GM18873 (cell line): Measurements from ENCODE around the gene COX19.
A peak's percentile ranks its signal among the peaks of the same experiment; 100 is the strongest.

Experiments used
- ATAC-seq: cut with Tn5 transposase; IDR thresholded peaks from one replicate; pipeline ENCODE4 v1.9.1; 2021; ENCODE audit warnings: mild to moderate bottlenecking, moderate library complexity, moderate number of reproducible peaks; ENCODE audit not compliant: unreplicated experiment, low FRiP score

Gene COX19

GRCh38 chr7:992709-993607 lies 17.6 kb upstream of the COX19 start:
- ATAC-seq = peak; percentile 76

DNA sequence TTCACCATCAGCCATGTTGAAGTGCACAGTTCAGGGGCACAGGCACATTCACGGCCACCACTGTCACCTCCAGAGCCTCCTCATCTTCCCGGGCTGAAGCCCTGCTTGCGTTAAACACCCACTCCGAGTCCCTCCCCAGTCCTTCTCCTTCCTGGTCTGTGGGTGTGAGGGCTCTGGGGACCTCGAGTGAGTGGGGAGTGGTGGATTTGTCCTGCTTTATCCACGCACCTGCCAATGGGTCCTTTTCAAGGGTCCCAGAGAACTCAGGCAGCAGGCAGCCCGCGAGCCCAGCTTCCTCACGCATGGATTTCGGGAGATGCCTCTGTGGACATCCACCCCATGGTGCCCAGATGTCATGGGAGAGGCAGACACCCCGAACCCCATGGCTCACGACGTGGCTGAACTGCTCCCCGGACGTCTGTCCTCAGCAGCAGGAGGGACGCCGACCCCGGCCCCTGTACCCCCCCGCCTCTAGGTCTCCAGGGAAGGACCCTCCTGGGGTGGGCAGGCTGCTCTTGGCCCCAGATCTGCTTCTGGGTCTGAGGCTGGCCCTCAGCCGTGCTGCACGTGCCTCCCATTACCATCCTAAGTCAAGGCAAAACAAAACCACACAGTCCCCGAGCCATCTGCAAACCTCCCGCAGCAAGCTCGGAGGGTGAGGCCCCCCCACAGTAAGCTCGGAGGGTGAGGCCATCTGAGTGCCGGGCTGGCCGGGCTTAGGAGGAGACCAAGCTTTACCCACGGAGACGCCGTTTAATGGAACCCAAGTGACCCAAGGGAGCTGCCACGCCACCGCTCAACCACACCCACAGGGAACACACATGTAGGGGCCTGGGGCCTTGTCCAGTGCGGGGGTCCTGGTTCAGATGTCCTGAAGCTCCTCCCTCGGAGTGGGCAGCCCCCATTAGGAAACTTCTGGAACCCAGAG lies 16.6 kb upstream of the COX19 start:
- no peak for ATAC-seq

- ATAC-seq = no peak
Measured at GRCh38 chr7:990933-991728, 15.8 kb upstream of the COX19 start.

- ATAC-seq = no peak
Measured at GRCh38 chr7:990352-990932, 15.1 kb upstream of the COX19 start.

DNA sequence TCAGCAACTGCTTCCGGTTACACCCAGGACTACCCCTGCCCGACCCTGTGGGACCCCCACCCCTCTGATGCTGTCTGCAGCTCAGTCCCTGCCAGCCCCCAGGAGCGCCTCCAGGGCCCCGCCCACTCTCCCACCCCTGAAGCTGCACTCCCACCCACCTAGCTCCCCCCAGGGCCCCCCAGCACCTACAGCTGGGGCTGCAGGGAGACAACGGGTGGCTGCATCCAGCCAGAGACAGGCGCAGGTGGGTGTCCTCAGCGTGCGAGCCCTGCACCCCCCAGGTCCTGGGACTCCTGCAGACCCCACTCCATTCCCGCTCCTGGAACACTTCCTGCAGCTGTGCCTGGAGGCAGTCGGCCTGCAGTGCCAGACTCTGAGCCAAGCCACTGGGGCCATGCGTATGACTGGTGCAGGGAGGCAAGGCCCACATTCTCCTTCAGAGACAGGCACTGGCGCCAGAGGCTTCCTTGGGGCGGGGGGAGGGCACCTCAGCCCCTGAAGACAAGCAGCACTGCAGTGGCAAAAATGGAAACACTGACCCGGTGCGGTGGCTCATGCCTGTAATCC lies 13.7 kb upstream of the COX19 start:
- no peak for ATAC-seq

DNA sequence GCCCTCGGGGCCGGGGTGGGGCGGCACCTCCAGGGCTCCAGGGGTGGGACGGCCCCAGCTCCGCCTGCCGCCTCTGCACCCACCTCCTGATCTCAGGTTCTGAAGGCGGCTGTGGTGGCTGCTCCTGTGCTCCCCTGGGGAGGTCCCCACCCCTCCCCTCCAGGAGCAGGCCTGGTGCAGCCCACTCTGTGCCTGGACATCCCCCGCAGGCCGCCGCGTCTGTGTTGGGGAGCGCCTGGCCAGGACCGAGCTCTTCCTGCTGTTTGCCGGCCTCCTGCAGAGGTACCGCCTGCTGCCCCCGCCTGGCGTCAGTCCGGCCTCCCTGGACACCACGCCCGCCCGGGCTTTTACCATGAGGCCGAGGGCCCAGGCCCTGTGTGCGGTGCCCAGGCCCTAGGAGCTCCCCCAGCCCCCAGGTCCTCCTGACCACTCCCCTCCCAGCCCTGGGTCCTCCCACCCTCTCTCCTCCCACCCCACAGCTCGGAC lies 13.1 kb upstream of the COX19 start:
- ATAC-seq = no peak

GRCh38 chr7:987909-988308 lies 12.6 kb upstream of the COX19 start:
- no peak for ATAC-seq

GRCh38 chr7:986766-987751 lies 11.7 kb upstream of the COX19 start:
- no peak for ATAC-seq

- ATAC-seq = no peak
Measured at GRCh38 chr7:985915-986741, 10.8 kb upstream of the COX19 start.

GRCh38 chr7:985127-985416 lies 9.7 kb upstream of the COX19 start:
- no peak for ATAC-seq

DNA sequence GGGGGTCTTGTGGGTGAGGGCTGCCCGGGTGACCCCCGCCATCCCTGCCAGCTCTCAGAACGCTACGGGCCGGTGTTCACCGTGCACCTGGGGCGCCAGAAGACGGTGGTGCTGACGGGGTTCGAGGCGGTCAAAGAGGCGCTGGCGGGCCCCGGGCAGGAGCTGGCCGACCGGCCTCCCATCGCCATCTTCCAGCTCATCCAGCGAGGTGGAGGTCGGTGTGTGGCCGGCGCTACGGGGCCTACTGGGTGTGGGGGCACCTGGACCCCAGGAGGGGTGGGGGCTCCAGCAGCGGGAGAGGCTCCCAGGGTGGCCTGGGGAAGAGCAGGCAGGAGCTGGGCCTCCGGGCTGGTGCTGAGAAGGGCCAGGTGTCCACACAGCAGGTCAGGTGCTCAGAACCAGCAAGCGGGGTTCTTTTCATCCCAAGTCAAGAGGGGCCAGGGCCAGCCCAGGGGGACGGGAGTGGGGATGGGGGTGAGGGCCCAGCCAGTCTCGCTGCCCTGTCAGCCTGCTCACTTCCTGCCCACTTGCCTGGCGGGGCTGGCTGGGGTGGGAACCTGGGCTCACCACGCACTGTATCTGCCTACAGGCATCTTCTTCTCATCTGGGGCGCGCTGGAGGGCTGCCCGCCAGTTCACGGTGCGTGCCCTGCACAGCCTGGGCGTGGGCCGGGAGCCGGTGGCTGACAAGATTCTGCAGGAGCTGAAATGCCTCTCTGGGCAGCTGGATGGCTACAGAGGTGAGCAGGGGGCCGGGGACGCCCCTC lies 9.2 kb upstream of the COX19 start:
- no peak for ATAC-seq

DNA sequence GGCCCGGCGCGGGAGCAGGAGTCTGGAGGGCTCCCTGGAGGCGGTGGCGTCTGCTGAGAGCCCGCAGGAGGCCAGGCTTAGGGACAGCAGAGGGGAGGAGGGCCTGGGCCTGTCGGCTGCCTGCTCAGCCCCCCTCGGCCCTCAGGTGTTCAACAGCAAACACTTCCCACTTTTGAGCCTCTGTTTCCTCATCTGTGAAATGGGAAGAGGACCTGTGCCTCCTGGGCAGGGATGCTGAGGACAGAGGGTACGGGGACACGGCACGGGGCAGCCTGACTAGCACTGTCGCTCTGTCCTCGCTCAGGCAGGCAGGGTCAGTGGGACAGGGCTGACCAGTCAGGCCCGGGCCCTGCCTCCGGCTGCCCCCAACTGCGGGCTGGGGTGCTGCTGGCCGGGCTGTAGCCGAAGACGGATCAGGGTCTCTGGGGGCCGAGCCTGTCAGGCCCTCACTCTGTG lies 8.3 kb upstream of the COX19 start:
- no peak for ATAC-seq

DNA sequence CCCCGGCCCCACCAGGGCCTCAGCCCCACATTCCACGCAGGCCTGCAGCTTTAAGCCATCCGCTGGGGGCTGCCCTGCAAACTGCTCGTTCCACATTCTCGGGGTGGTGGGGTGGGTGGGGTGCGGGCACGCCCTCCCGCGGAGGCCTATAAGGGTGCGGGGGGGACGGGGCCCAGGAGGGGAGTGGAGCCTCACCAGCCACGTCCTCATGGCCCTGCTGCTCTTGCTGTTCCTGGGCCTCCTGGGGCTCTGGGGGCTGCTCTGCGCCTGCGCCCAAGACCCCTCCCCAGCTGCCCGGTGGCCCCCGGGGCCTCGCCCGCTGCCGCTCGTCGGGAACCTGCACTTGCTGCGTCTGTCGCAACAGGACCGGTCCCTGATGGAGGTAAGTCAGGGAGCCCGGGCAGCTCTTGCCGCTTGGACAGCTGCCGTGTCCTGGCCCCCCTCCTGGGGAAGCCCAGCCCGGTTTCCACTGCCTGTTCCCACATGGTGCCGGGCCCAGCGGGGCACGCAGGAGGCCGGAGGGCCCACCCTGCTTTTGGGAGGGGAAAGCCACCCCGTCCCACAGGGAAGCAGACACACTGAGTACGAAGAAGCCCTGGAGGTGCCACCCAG lies 7.8 kb upstream of the COX19 start, which contains the start of gene CYP2W1:
TSS of gene CYP2W1 (plus strand) at position 178 of the 612 bp plus-strand sequence. CDS start at position 209, 31 bp downstream.
- no peak for ATAC-seq

DNA sequence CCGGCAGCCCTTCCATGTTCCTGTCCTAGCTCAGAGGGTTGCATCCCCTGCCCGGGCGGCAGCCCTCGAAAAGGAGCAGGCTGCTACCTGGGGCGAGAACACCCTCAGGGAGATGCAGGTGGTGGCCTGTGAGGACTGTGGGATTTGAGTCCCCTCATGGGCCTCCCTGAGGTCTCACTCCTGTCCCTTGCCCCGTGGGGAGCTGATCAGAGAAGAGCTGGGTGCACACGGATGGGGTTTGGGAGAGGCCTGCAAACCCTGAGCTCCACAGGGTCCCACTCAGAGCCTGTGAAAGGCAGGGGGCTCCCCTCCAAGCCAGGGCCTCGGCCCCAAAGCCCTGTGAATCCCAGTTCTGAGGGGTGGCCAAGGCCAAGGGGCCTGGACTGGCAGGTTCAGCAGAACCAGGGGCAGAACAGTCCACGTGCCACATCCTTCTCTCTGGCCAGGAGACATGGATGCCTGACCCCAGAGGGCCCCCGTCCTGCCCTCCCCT lies 7.2 kb upstream of the COX19 start:
- no peak for ATAC-seq

DNA sequence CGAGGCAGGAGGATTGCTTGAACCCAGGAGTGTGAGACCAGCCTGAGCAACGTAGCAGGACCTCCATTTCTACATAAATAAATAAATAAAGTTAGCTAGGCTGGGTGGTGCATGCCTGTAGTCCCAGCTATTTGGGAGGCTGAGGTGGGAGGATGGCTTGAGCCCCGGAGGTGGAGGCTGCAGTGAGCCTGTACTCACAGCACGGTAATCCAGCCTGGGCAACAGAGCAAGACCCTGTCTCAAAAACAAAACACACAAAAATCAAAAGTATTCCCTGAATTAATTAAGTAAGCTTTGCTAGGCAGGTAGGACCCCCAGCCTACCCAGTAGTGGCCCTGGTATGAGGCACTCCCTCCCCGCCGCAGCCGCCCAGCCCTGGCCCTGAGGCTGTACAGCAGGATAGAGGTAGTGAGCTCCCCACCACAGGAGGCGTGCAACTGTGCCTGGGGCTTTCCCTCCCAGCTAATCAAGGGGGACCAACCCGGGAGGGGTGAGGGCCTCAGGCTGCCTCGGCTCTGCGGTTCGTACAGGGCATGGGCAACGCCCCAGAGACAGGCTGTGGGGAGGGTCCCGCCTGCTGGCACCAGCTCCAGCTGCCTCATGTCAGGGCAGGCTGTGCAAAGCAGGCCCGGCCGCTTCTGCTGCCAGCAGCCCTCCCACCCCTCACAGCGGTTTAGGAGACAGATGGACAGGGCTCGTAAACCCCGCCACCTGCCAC lies 6.6 kb upstream of the COX19 start:
- no peak for ATAC-seq
